Mucosa of rectum (tissue), 2 donors: ENCODE measurements around the gene COL24A1.
"Not testable (repeated sequence)": the region's sequence is repeated elsewhere in the genome, so short reads cannot be mapped to it uniquely, and the experiment has no call there.

Source experiments
- H3K27ac ChIP-seq, 2 donors: one replicate each; pipeline ENCODE4 v1.7.0; 2013; ENCODE audit warnings: inconsistent platforms in 2 of 2, low read depth in 2 of 2, low read length in 2 of 2
- H3K27me3 ChIP-seq, 2 donors: one replicate each; pipeline ENCODE4 v1.7.0; 2013; ENCODE audit warnings: low read length in 2 of 2; ENCODE audit not compliant: control insufficient read depth in 2 of 2, insufficient read depth in 2 of 2
- H3K36me3 ChIP-seq, 2 donors: one replicate each; pipeline ENCODE4 v1.7.0; 2013; ENCODE audit warnings: low read length in 2 of 2; ENCODE audit not compliant: control insufficient read depth in 2 of 2, insufficient read depth in 2 of 2
- H3K4me1 ChIP-seq, 2 donors: one replicate each; pipeline ENCODE4 v1.7.0; 2013; ENCODE audit warnings: low read length in 2 of 2, mild to moderate bottlenecking in 1 of 2; ENCODE audit not compliant: control insufficient read depth in 2 of 2, insufficient read depth in 2 of 2
- H3K4me3 ChIP-seq, 2 donors: one replicate each; pipeline ENCODE4 v1.7.0; 2013; ENCODE audit warnings: low read length in 2 of 2
- H3K9ac ChIP-seq, 2 donors: one replicate each; pipeline ENCODE4 v1.7.0; 2013; ENCODE audit warnings: low read length in 2 of 2, low read depth in 1 of 2, mild to moderate bottlenecking in 1 of 2
- H3K9me3 ChIP-seq, 2 donors: one replicate each; pipeline ENCODE4 v1.7.0; 2013; ENCODE audit warnings: low read length in 2 of 2; ENCODE audit not compliant: control insufficient read depth in 2 of 2
- donor health status: healthy.
- donor health status: Normal muscosa, but diverticular disease.

The COL24A1 gene

DNA sequence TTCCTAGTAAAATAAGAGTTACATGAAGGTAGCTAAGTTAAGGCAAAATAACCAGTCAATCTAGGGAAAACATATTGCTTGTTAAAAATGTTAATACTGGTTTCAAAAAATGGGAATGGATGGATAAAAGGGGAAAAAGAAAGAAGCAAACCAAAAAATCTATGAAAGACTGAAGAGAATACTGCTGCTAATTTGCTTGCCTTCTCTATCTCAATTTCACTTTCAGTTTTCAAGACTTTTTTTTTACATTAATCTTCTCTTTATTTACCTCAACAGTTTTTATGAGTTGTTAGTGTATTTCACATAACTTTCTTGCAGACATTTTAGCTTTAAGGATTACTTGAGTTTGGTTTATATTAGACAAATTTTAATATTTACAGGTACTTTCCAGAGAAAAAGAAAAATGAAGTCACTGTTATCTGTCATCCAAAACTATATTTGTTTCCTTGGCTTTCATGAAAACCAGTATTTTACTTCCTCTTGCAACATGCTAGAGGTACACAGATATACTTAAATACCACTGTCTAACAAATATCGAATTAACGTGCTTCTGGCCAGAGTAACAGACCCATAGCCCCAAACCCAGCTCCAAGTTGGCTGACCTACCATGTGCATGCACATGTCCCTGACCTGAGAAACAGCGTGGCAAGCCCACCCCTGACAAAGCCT, 70.7 kb downstream of the COL24A1 start:
- H3K36me3 ChIP-seq: no peaks in the 10 kb centered on the region

DNA sequence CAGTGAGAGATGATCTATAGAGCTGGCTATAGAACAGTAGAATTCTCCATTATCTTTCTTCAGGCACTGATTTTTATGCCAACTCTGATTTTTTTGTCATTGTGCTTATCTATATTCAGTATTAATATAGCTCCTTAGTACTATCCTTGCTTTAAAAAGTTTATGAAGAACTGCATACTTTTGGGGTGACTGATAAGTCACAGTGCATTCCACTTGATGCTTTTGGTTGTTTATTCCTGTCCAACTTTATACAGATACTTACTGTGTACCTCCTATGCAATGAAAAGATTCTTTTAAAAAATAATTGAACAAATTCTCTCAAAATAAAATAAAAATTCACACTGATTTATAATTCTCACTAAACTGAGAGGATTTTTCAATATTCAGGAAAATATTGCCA, 71.6 kb downstream of the COL24A1 start:
- Histone ChIP-seq H3K27ac (no peak overlapping the region), H3K4me3 (no peak overlapping the region), H3K4me1 (no peaks in the 10 kb centered on the region)

More for the DNA sequence above, 70.7 kb downstream of the COL24A1 start:
- H3K27ac ChIP-seq: no peak overlapping the region
- H3K4me3 ChIP-seq: no peak overlapping the region
- no peaks in the 10 kb centered on the region for H3K4me1 ChIP-seq
- no peaks in the 10 kb centered on the region for H3K27me3 ChIP-seq
- H3K9ac ChIP-seq: no peak overlapping the region
- H3K9me3 ChIP-seq: no peaks in the 10 kb centered on the region

DNA sequence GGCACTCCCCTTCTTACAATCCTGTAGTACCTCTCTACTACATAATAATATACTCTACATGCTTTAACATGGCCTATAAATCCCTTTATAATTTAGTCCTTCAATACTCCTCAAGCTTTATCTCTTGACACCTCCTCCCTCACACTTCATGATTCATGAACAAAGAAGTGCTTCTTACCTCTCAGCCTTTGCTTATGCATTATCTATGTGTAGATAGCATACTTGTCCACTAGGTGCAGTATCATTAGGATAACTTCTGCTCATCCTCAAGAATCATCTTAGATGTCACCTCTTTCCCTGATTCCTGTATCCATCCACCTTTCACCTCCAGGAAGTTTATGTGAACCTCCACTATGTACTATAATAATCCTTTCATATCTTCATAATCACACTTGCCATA, 74.4 kb downstream of the COL24A1 start:
- no peak overlapping the region for H3K27ac ChIP-seq
- H3K4me1 ChIP-seq: no peaks in the 10 kb centered on the region
- no peaks in the 10 kb centered on the region for H3K27me3 ChIP-seq
- H3K4me3 ChIP-seq: no peak overlapping the region
- H3K9ac ChIP-seq: no peak overlapping the region
- no peaks in the 10 kb centered on the region for H3K9me3 ChIP-seq
- no peaks in the 10 kb centered on the region for H3K36me3 ChIP-seq

More for the DNA sequence above, 71.6 kb downstream of the COL24A1 start:
- no peak overlapping the region for H3K9ac ChIP-seq
- no peaks in the 10 kb centered on the region for H3K27me3 ChIP-seq
- no peaks in the 10 kb centered on the region for H3K36me3 ChIP-seq
- H3K9me3 ChIP-seq: no peaks in the 10 kb centered on the region

DNA sequence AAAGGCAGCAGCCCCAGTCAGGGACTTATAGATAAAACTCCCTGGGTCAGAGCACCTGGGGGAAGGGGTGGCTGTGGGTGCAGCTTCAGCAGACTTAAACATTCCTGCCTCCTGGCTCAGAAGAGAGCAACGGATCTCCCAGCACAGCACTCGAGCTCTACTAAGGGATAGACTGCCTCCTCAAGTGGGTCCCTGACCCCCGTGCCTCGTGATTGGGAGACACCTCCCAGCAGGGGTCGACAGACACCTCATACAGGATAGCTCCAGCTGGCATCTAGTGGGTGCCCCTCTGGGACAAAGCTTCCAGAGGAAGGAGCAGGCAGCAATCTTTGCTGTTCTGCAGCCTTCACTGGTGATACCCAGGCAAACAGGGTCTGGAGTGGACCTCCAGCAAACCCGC, 84.1 kb downstream of the COL24A1 start:
- H3K27ac ChIP-seq, H3K9ac ChIP-seq, H3K4me3 ChIP-seq, H3K27me3 ChIP-seq, H3K36me3 ChIP-seq, H3K4me1 ChIP-seq, H3K9me3 ChIP-seq: not testable (repeated sequence)

DNA sequence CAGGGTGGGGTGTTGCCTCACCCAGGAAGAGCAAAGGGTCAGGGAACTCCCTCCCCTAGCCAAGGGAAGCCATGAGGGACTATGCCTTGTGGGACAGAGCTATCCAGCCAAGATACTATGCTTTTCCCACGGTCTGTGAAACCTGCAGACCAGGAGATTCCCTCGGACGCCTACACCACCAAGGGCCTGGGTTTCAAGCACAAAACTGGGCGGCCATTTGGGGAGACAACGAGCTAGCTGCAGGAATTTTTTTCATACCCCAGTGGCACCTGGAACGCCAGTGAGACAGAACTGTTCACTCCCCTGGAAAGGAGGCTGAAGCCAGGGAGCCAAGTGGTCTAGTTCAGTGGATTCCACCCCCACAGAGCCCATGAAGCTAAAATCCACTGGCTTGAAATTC, 84.7 kb downstream of the COL24A1 start:
- not testable (repeated sequence) for H3K9me3 ChIP-seq, H3K4me1 ChIP-seq, H3K27me3 ChIP-seq, H3K4me3 ChIP-seq, H3K9ac ChIP-seq, H3K36me3 ChIP-seq, H3K27ac ChIP-seq

DNA sequence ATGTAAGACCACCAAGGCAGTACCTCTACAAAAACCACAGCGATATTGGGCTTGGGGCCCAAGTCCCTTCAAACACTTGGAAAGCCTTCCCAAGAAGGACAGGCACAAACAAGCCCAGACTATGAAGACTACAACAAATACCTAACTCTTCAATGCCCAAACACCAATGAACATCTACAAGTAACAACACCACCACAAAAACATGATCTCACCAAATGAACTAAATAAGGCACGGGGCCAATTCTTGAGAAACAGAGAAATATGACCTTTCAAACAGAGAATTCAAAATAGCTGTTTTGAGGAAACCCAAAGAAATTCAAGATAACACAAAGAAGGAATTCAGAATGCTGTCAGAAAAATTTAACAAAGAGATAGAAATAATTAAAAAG, 86.8 kb downstream of the COL24A1 start:
- Histone ChIP-seq H3K4me3 (no peak overlapping the region), H3K4me1 (no peaks in the 10 kb centered on the region), H3K36me3 (no peaks in the 10 kb centered on the region), H3K27ac (no peak overlapping the region), H3K9me3 (no peaks in the 10 kb centered on the region), H3K27me3 (no peaks in the 10 kb centered on the region), H3K9ac (no peak overlapping the region)

DNA sequence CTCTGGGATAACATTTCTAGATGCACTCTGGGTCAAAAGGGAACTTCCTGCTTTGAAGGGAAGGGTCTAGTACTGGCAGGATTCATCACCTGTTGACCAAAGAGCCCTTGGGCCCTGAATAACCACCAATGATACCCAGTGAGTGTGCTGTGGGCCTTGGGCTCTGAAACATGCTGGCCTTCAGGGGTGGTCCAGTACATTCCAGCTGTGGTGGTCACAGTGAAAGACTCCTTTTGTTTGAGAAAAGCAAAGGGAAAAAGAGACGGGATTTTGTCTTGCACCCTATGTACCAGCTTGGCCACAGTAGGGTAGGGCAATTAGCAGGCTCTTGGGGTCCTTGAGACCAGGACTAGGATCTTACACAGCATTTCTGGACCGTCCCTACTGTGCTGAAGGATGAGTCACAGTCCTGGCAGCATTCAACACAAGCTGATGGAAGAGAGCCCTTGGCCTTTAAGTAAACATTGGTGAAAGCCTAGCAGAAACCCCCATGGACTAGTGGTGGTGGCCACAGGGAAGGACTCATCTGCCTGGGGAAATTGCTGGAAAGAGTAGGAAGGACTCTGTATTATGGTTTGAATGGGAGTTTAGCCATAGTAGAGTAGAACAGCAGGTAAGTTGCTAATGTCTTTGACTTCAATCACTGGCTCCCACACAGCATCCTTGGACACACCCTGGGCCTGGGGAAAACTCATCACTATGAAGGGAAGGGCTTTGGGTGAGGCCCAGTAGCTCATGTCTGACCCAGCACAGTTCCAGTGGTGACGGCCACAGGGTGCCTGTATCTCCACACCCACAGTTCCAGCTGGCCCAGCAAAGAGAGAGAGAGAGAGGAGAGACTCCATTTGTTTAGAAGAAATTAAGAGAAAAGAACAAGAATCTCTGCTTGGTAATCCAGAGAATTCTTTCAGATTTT, 87.5 kb downstream of the COL24A1 start:
- Histone ChIP-seq H3K9me3 (no peaks in the 10 kb centered on the region), H3K9ac (no peak overlapping the region), H3K27ac (no peak overlapping the region), H3K27me3 (no peaks in the 10 kb centered on the region), H3K4me3 (no peak overlapping the region), H3K4me1 (no peaks in the 10 kb centered on the region), H3K36me3 (no peaks in the 10 kb centered on the region)

DNA sequence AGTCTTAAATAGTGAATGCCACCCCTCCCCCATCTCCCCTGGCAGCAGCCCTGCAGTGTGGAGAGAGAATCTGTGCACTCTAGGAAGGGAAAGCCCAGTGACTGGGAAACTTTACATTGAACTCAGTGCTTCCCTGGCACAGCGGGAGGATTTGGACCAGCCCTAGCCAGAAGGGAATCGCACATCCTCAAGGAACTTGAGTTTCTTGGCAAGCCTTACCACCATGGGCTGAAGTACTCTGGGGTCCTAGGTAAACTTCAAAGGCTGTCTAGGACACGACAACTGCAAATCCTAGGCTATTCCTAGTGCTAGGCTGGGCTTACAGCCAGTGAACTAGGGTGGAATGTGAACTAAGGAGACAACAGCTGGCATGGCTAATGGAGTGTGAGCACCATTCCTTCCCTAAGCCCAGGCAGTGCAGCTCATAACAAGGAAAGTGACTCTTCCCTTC, 88.3 kb downstream of the COL24A1 start:
- Histone ChIP-seq H3K27me3 (no peaks in the 10 kb centered on the region), H3K36me3 (no peaks in the 10 kb centered on the region), H3K27ac (no peak overlapping the region), H3K9me3 (no peaks in the 10 kb centered on the region), H3K4me1 (no peaks in the 10 kb centered on the region), H3K9ac (no peak overlapping the region), H3K4me3 (no peak overlapping the region)

DNA sequence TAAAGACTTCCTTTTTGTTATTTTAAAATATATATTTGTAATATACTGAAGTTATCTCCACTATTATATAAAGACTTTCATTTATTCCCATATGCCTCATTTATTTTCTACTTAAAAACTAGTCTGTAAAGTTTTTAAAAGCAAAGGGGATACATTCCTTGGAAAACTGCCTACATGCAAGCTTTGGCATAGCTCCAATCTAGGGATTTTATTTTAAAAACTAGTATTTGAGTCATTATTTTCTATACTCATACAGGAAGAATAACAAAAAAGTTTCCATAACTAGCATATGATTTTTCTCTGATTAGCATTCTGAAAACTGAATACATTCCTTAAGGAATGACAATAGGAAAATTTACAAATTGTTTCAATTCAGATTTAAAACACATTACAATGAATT, 88.9 kb downstream of the COL24A1 start:
- Histone ChIP-seq H3K9me3 (no peaks in the 10 kb centered on the region), H3K4me3 (no peak overlapping the region), H3K36me3 (no peaks in the 10 kb centered on the region), H3K4me1 (no peaks in the 10 kb centered on the region), H3K27ac (no peak overlapping the region), H3K9ac (no peak overlapping the region), H3K27me3 (no peaks in the 10 kb centered on the region)

DNA sequence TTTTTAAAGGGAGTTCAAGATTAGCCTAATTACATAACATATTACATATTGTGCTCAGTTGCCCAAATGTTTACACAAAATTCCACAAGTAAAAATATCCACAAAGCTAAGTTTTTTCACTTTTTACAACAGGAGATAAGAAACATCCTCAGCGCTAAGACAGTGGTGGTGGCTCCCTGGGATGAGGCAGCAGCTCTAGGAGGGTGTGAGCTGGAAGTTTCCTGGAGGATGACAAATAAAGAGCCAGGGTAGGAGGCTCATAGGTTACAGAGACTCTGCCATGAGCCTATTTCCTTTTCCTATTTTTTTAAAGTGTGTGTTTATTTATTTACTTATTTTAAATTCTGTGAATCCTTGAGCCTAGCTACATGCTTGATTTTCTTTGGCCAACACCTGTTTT, 91.7 kb downstream of the COL24A1 start:
- no peaks in the 10 kb centered on the region for H3K9me3 ChIP-seq
- no peaks in the 10 kb centered on the region for H3K4me1 ChIP-seq
- no peak overlapping the region for H3K9ac ChIP-seq
- no peak overlapping the region for H3K27ac ChIP-seq
- H3K27me3 ChIP-seq: no peaks in the 10 kb centered on the region
- no peak overlapping the region for H3K4me3 ChIP-seq
- no peaks in the 10 kb centered on the region for H3K36me3 ChIP-seq
